Kidney (tissue), 14 donors: ENCODE results near the gene NXN. TPM values are rescaled to one million over a fixed set of nuclear protein-coding genes. Genes with fewer than 3 reads are reported as not detected.
A peak's percentile ranks its signal among the peaks of the same experiment; 100 is the strongest.

Experiments
- DNase-seq, 5 donors: peaks; one replicate each; pipeline ENCODE4 v3.0.0-alpha.2; 2013 to 2020
- FAIRE-seq: peaks from 2 replicates; lab custom pipeline; 2012; peaks lifted over from hg19 to GRCh38; lab: Jason Lieb, UNC
- H3K27ac ChIP-seq, 2 donors: one replicate each; pipeline ENCODE4 v1.7.0; 2013; ENCODE audit warnings: low read depth in 2 of 2, low read length in 2 of 2, inconsistent platforms in 1 of 2
- H3K27me3 ChIP-seq: one replicate; pipeline ENCODE4 v1.7.1; 2013; ENCODE audit warnings: low read length, inconsistent platforms; ENCODE audit not compliant: control insufficient read depth, insufficient read depth
- H3K36me3 ChIP-seq, 3 donors: one replicate each; pipeline versions ENCODE4 v1.7.0 to v1.7.1; 2013; ENCODE audit warnings: low read length in 3 of 3, control low read depth in 1 of 3, inconsistent platforms in 1 of 3; ENCODE audit not compliant: insufficient read depth in 3 of 3, control insufficient read depth in 2 of 3
- H3K4me1 ChIP-seq, 3 donors: one replicate each; pipeline versions ENCODE4 v1.7.0 to v1.7.1; 2013; ENCODE audit warnings: low read length in 3 of 3, inconsistent platforms in 1 of 3, low read depth in 1 of 3; ENCODE audit not compliant: control insufficient read depth in 2 of 3, insufficient read depth in 2 of 3
- H3K4me3 ChIP-seq, 3 donors: one replicate each; pipeline versions ENCODE4 v1.7.0 to v1.8.1; 2013; ENCODE audit warnings: low read length in 3 of 3, control low read depth in 1 of 3, inconsistent platforms in 1 of 3
- H3K9ac ChIP-seq, 3 donors: one replicate each; pipeline versions ENCODE4 v1.7.0 to v1.7.1; 2013; ENCODE audit warnings: low read length in 3 of 3, control low read depth in 1 of 3, inconsistent platforms in 1 of 3
- H3K9me3 ChIP-seq, 3 donors: one replicate each; pipeline versions ENCODE4 v1.7.0 to v1.7.1; 2013; ENCODE audit warnings: low read length in 3 of 3, control low read depth in 1 of 3, inconsistent platforms in 1 of 3; ENCODE audit not compliant: control insufficient read depth in 2 of 3, insufficient read depth in 1 of 3
- CTCF ChIP-seq: IDR thresholded peaks from 3 replicates; pipeline ENCODE4 v1.5.1; 2012; ENCODE audit warnings: mild to moderate bottlenecking, moderate library complexity, borderline replicate concordance; ENCODE audit not compliant: insufficient read depth; ENCODE audit errors: extremely low read depth
- intact Hi-C: fragments of 100-400 bp; cut with DNase I; formaldehyde crosslinking; loops from one replicate; pipeline ENCODE4 v1.11.1; 2022
- polyA plus RNA-seq: library from polyadenylated mRNA; stranded (reverse); fragments of 350-450 nt; fragmentation: Illumina TruSeq; extraction: RNeasy Lipid Tissue Mini Kit (QIAGEN cat#74804); gene quantifications from one replicate; pipeline ENCODE4 v1.2.3, GENCODE V29; 2014; ENCODE audit warnings: low read depth, low replicate concordance; ENCODE audit not compliant: insufficient read depth
- total RNA-seq: library from RNA; stranded (reverse); fragmentation: NEBNext Ultra II Directional; extraction: Animal tissue kit (Norgen Biotek cat#: 25700); gene quantifications from one replicate; pipeline ENCODE4 v1.2.1, GENCODE V29; 2021
- donor health status: control.
- donor health status: control.
- donor health status: control.
- donor health status: control.
- donor health status: control.
- donor health status: DM: yes; HTN: yes; CAD: no.
- donor health status: Normal renal cell carcinoma (clear cell type).

Gene NXN
- total and polyA plus RNA-seq, 2 donors from 2014 or later: 10.2 to 26.8 TPM

GRCh38 chr17:811051-811784 is 168.4 kb downstream of the NXN start:
- DNase-seq: peak in 2 of 5 donors; percentile 29 to 34
- no peak for TF ChIP-seq CTCF
- peaks cover 0 to 4% (median 4%) of the 10 kb centered on the region in 3 donors for H3K36me3 ChIP-seq
- no peaks in the 10 kb centered on the region for H3K9me3 ChIP-seq
- H3K4me1 ChIP-seq: no peaks in the 10 kb centered on the region
- no peak overlapping the region for H3K27ac ChIP-seq
- intact Hi-C loops: no loop called here
- H3K27me3 ChIP-seq: no peaks in the 10 kb centered on the region
- no peak overlapping the region for H3K4me3 ChIP-seq
- FAIRE-seq: no peak
- H3K9ac ChIP-seq: no peak overlapping the region

- Histone ChIP-seq H3K4me3 (no peak overlapping the region), H3K9me3 (no peaks in the 10 kb centered on the region), H3K27ac (no peak overlapping the region), H3K27me3 (no peaks in the 10 kb centered on the region), H3K4me1 (no peaks in the 10 kb centered on the region), H3K9ac (no peak overlapping the region), H3K36me3 (peaks cover 0 to 3% (median 2%) of the 10 kb centered on the region in 3 donors)
- intact Hi-C loops: no loop called here
- no peak for TF ChIP-seq CTCF
- FAIRE-seq (no peak), DNase-seq (no peak)
Observed at GRCh38 chr17:807523-808294, 171.9 kb downstream of the NXN start.

GRCh38 chr17:806781-807522 is 172.6 kb downstream of the NXN start:
- Histone ChIP-seq H3K27me3 (no peaks in the 10 kb centered on the region), H3K36me3 (no peaks in the 10 kb centered on the region), H3K4me1 (no peaks in the 10 kb centered on the region), H3K9ac (no peak overlapping the region), H3K9me3 (no peaks in the 10 kb centered on the region), H3K27ac (no peak overlapping the region), H3K4me3 (no peak overlapping the region)
- no peak for TF ChIP-seq CTCF
- FAIRE-seq: no peak
- intact Hi-C loops: no loop called here
- DNase-seq: no peak
